GM19468 (cell line): ENCODE measurements around the gene MRPL11.
A peak's percentile ranks its signal among the peaks of the same experiment; 100 is the strongest.
"Not testable (repeated sequence)": the region's sequence is repeated elsewhere in the genome, so short reads cannot be mapped to it uniquely, and the experiment has no call there.

Source experiments
- ATAC-seq: cut with Tn5 transposase; IDR thresholded peaks from one replicate; pipeline ENCODE4 v1.9.1; 2021; ENCODE audit warnings: mild to moderate bottlenecking, moderate library complexity, moderate number of reproducible peaks; ENCODE audit not compliant: unreplicated experiment; ENCODE audit errors: extremely low read depth

MRPL11 gene

DNA sequence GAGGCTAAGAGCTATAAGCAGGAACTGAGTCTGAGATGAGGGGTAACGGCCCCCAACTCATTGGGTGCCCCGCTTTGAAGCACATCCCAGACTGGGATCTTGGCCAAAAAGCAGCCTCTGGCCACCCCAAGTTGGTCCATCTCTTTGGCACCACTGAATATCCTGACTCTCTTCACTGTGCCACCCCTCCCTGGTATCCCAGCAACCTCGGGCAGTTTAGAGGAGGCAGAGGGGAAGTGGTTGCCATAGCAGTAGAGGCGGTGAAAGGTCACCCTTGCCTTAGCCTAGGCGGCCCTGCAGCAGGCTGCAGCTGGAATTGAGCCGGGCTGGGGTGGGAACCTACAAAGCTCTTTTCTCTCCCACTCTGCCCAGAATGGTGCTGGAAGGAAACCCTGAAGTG lies 29.1 kb upstream of the MRPL11 start:
- ATAC-seq = no peak

DNA sequence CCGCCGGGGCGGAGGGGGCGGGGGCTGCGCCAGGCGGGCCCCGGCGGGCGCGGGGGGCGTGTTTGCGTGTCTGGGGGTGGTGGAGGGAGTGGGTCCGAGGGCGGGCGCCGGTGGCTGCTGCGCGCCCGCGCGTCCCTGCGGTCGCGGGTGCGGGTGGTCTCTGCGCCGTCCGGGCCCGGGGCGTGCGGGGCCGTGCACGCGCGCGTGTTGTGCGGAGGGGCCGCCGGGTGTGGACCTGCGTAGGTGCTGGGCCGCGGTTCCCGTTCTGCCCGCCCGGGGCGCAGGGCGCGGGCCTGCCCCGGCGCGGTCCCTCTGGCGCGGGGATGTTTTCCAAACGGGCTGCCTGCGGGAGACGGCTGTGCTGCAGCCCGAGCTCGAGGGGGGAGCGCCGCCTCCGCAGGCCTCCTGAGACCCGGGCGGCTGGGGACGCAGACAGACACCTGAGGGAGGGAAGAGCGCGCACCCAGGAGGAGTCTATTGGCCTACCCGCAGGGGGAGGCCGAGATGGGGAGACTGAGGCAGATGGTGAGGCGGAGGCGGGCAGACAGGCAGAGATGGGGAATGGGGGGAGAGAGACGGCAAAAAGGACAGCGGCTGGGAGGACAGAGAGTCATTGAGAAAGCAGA lies 28.5 kb upstream of the MRPL11 start:
- ATAC-seq = no peak

GRCh38 chr11:66466225-66467033 lies 27.8 kb upstream of the MRPL11 start, which contains the start of gene PELI3:
Gene PELI3 (plus strand): TSS chr11:66466905. CDS start chr11:66468129, 1,224 bp downstream.
- ATAC-seq = peak; percentile 36

- no peak for ATAC-seq
These were observed 27.0 kb upstream of the MRPL11 start for GRCh38 chr11:66465373-66466224.

- no peak for ATAC-seq
These were observed 26.3 kb upstream of the MRPL11 start for GRCh38 chr11:66464916-66465315.

DNA sequence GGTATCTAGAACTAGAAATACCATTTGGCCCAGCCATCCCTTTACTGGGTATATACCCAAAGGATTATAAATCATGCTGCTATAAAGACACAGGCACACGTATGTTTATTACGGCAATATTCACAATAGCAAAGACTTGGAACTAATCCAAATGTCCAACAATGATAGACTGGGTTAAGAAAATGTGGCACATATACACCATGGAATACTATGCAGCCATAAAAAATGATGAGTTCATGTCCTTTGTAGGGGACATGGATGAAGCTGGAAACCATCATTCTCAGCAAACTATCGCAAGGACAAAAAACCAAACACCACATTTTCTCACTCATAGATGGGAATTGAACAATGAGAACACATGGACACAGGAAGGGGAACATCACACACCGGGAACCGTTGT lies 25.5 kb upstream of the MRPL11 start:
- not testable (repeated sequence) for ATAC-seq

GRCh38 chr11:66462911-66463310 lies 24.3 kb upstream of the MRPL11 start:
- no peak for ATAC-seq

- ATAC-seq = no peak
These were observed 23.4 kb upstream of the MRPL11 start for GRCh38 chr11:66462010-66462409.

DNA sequence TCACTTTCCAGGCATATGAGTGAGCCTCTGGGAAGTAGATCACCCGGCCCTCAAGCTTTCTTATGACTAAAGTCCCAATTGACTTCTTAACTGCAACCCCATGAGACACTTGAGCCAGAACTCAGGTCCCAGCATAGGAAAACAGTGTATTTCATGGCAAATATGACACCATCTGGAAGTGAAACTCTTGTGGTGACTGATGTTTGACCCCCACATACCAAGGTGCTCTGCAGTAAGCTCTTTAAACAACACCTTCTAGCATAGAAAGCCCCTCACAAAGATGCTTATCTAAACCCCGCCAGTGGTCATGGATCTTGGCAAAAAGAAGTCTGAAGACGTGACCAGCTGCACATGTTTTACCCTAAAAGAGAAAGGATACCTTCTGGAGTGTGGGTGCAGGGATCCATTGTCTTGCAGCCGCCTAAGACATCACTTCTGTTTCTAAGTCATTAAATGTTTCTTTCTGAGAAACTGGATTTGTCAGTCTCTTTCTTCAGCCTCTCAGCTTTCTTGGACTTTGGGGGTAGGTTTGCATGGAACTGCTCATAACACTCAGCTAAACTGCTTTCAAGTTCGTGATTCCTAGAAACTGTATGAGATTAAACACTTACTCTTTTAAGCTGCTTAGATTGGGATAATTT lies 20.6 kb upstream of the MRPL11 start:
- no peak for ATAC-seq

DNA sequence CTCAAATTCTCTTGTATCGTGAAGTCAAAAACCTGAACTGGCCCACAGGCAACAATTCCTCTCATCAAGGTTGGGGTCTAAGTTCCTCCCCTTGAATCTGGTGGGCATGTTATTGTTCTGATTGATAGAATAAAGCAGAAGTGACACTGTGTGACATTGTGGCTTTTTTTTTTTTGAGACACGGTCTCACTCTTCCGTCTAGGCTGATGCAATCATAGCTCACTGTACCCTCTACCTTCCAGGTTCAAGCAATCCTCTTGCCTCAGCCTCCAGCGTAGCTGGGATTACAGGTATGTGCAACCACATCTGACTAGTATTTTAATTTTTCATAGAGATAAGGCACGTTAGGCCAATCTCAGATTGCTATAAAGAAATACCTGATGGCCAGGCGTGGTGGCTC lies 19.2 kb upstream of the MRPL11 start:
- ATAC-seq = no peak

DNA sequence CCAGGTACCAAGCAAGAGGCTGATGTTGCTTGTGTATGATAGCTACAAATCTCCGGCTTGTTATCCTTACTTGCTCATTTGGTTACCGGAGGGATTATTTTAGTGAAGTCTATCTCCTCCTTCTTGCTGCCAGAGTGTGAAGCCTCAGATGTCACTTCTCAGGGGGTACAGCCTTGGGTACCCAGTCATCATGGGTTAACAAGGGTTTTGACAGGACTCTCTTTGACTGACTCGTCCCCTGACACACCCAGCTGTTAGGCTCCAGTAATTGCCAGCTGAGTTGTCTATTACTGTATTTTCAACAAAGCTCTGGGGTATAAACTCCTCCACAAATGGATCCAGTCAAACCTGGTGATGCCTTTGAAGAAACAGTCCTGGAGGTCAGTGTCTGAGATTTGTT lies 16.2 kb upstream of the MRPL11 start:
- no peak for ATAC-seq

DNA sequence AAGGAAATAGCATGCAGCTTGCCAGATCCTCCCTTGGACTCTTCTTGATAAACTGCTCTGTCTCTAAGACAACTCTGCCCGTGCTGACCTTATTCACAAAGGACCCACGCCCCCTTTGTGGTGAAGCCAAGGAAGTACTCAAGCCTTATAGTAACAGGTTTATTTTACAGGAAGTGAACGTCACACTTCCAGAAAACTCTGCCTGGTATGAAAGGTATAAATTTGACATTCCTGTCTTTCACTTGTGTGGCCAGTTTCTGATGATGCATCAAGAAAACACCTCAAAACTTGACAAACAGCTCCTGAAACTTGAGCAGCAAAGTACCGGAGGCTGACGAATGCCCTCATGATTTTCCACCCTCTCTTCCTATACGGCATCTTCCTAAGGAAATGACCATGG lies 15.6 kb upstream of the MRPL11 start:
- ATAC-seq = no peak

DNA sequence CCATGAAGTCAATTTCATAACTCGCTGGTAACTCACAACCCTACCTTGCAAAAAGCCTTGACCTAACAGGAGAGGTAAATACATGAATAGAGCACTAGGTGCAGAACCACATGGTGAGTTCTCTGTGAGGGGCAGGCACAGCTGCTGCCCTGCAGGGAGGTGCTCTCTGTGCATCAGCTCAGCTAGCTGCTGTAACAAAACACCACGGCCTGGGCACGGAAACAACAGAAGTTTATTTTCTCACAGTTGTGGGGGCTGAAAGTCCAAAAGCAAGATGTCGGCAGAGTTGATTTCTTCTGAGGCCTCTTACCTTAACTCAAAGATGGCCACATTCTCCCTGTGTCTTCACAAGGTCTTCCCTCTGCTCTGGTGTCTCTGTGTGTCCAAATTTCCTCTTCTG lies 13.0 kb upstream of the MRPL11 start:
- ATAC-seq = no peak

DNA sequence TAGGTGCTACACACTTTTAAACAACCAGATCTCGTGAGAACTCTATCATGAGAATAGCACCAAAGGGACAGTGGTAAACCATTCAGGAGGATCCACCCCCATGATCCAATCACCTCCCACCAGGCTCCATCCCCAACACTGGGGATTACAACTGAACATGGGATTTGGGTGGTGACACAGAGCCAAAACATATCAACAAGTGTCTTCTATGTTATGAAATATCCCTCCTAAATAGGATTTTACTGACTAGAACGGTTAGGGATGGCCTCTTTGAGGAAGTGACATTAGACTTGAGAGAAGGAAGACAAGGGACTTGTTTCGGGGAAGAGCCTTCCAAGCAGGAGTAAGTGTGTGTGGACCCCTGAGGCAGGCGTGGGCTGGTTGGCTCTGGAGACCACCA lies 11.9 kb upstream of the MRPL11 start:
- ATAC-seq = no peak

GRCh38 chr11:66448523-66448922 lies 9.9 kb upstream of the MRPL11 start:
- ATAC-seq = no peak

DNA sequence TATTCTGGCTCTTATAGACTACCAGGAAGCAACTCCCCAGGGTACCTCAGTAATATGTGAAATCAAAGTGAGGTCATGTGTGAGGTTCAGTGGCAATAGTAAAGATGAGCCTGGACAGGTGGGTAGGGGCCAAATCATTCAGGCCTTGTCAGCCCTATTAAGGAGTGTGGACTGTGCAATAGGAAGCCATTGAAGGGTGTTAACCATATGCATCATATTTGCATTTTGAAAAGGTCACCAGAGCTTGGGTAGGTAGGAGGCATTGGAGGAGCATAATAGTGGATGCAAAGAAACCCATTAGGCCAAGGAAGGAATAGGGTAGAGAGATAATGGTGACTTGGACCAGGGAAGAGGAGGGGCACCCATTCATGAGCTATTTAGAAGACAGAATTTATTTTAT lies 8.4 kb upstream of the MRPL11 start:
- no peak for ATAC-seq

DNA sequence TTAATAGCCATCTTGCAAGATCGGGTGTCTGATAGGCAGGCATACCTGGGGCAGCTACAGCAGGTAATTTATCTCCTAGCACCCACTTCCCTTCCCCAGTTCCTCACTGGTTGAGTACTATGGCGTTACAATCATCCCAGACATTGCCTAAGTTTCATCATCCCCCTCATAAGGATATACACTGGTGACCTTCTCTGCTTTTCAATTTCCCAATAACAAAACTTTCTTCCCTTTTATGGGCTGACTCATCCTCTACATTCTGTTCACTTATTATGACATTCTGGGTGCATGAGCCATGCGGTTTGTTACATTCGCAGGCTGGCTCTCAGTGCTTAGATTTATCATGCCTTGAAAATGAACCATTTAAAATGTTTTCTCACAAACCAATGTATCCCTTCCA lies 5.0 kb upstream of the MRPL11 start:
- ATAC-seq = no peak

GRCh38 chr11:66440940-66441282 lies 2.3 kb upstream of the MRPL11 start:
- ATAC-seq = not testable (repeated sequence)

- not testable (repeated sequence) for ATAC-seq
These were observed 1.7 kb upstream of the MRPL11 start for GRCh38 chr11:66440101-66440939.
